Liver (tissue), 9 donors: ENCODE measurements around the gene CMTM7. TPM values are rescaled to one million over a fixed set of nuclear protein-coding genes. Genes with fewer than 3 reads are reported as not detected.

ENCODE experiments used
- DNase-seq: peaks from one replicate; pipeline ENCODE4 v3.0.0-alpha.2; 2017; ENCODE audit warnings: low spot score
- H3K27ac ChIP-seq, 2 donors: one replicate each; pipeline ENCODE4 v1.7.0; 2013; ENCODE audit warnings: inconsistent platforms in 2 of 2, low read length in 2 of 2, control low read depth in 1 of 2, low read depth in 1 of 2, mild to moderate bottlenecking in 1 of 2
- H3K27me3 ChIP-seq, 4 donors: one replicate each; pipeline versions ENCODE4 v1.6.1 to v1.7.0; 2013; ENCODE audit warnings: low read length in 3 of 4, inconsistent platforms in 1 of 4, mild to moderate bottlenecking in 1 of 4, moderate library complexity in 1 of 4; ENCODE audit not compliant: control insufficient read depth in 4 of 4, insufficient read depth in 4 of 4
- H3K36me3 ChIP-seq, 4 donors: one replicate each; pipeline versions ENCODE4 v1.6.1 to v1.7.0; 2013; ENCODE audit warnings: low read length in 3 of 4, mild to moderate bottlenecking in 3 of 4, low read depth in 1 of 4, moderate library complexity in 1 of 4; ENCODE audit not compliant: control insufficient read depth in 4 of 4, insufficient read depth in 3 of 4
- H3K4me1 ChIP-seq, 4 donors: one replicate each; pipeline versions ENCODE4 v1.6.1 to v1.7.0; 2013; ENCODE audit warnings: low read length in 3 of 4, mild to moderate bottlenecking in 3 of 4, moderate library complexity in 1 of 4; ENCODE audit not compliant: control insufficient read depth in 4 of 4, insufficient read depth in 4 of 4
- H3K4me3 ChIP-seq, 3 donors: one replicate each; pipeline versions ENCODE4 v1.6.1 to v1.7.0; 2013; ENCODE audit warnings: low read length in 3 of 3, control low read depth in 1 of 3, low read depth in 1 of 3, mild to moderate bottlenecking in 1 of 3
- H3K9ac ChIP-seq, 2 donors: one replicate each; pipeline ENCODE4 v1.7.0; 2013; ENCODE audit warnings: low read length in 2 of 2, mild to moderate bottlenecking in 2 of 2, moderate library complexity in 2 of 2, control low read depth in 1 of 2, low read depth in 1 of 2
- H3K9me3 ChIP-seq, 4 donors: one replicate each; pipeline versions ENCODE4 v1.6.1 to v1.7.0; 2013; ENCODE audit warnings: low read length in 3 of 4; ENCODE audit not compliant: control insufficient read depth in 4 of 4
- FOXA1 ChIP-seq: IDR thresholded peaks from 2 replicates; pipeline ENCODE4 v1.6.1; 2016; ENCODE audit warnings: antibody characterized with exemption
- FOXA2 ChIP-seq: IDR thresholded peaks from 2 replicates; pipeline ENCODE4 v1.6.1; 2016; ENCODE audit warnings: antibody characterized with exemption
- GABPA ChIP-seq, 2 donors: IDR thresholded peaks in 1 of 2; conservative IDR thresholded peaks in 1 of 2; 2 replicates each; pipeline ENCODE4 v1.6.1; 2016; ENCODE audit warnings: antibody characterized with exemption in 2 of 2, mild to moderate bottlenecking in 1 of 2, moderate library complexity in 1 of 2
- HNF4A ChIP-seq, 2 donors: conservative IDR thresholded peaks; 2 replicates each; pipeline ENCODE4 v1.6.1; 2016; ENCODE audit warnings: antibody characterized with exemption in 2 of 2, mild to moderate bottlenecking in 2 of 2
- NR2F2 ChIP-seq: IDR thresholded peaks from 2 replicates; pipeline ENCODE4 v1.6.1; 2016; ENCODE audit warnings: antibody characterized with exemption
- RXRA ChIP-seq, 2 donors: IDR thresholded peaks; 2 replicates each; pipeline ENCODE4 v1.6.1; 2017 to 2018; ENCODE audit warnings: antibody characterized with exemption in 2 of 2, mild to moderate bottlenecking in 1 of 2
- SP1 ChIP-seq: IDR thresholded peaks from 2 replicates; pipeline ENCODE4 v1.6.1; 2018; ENCODE audit warnings: antibody characterized with exemption, mild to moderate bottlenecking
- TAF1 ChIP-seq: conservative IDR thresholded peaks from 2 replicates; pipeline ENCODE4 v1.6.1; 2016; ENCODE audit warnings: antibody characterized with exemption, mild to moderate bottlenecking
- YY1 ChIP-seq: IDR thresholded peaks from 2 replicates; pipeline ENCODE4 v1.6.1; 2016; ENCODE audit warnings: antibody characterized with exemption, mild to moderate bottlenecking
- ZBTB33 ChIP-seq: IDR thresholded peaks from 2 replicates; pipeline ENCODE4 v1.6.1; 2016; ENCODE audit warnings: antibody characterized with exemption
- WGBS: extraction: QIAGEN DNeasy Blood & Tissue Kit; methylation state at CpG from one replicate; pipeline ENCODE4 v1.1.7; 2013; 5-methylcytosine and 5-hydroxymethylcytosine counted together
- polyA plus RNA-seq, 2 donors: library from polyadenylated mRNA; stranded (reverse) in 1 of 2; unstranded in 1 of 2; fragments of 200-250 nt in 1 of 2; fragments of >200 nt in 1 of 2; fragmentation: Nextera tagmentation in 1 of 2; extraction: Ambion mirVana in 1 of 2; gene quantifications; one replicate each; pipeline versions ENCODE4 v1.2.1 to v1.2.3, GENCODE V29; 2013 to 2015
- total RNA-seq, 2 donors: library from RNA; depleted of rRNA; stranded (reverse); fragments of >200 nt; gene quantifications; one replicate each; pipeline ENCODE4 v1.2.3, GENCODE V29; 2014
- TF ChIP-seq, protein P1 (sequence below): IDR thresholded peaks from 2 replicates; pipeline ENCODE4 v1.6.1; 2016; ENCODE audit warnings: antibody characterized with exemption
- TF ChIP-seq, protein P2 (sequence below): IDR thresholded peaks from 2 replicates; pipeline ENCODE4 v1.6.1; 2016; ENCODE audit warnings: antibody characterized with exemption
- donor health status: healthy.
- donor health status: healthy.
- donor health status: healthy.
- donor health status: healthy.
- donor health status: healthy.

The CMTM7 gene
- total and polyA plus RNA-seq, 4 donors = 3.6 to 20.3 (median 4.1) TPM

GRCh38 chr3:32419742-32420125 is 28.1 kb downstream of the CMTM7 start:
- H3K27ac ChIP-seq = peak overlapping the region; percentile 21 to 25
- no peaks in the 10 kb centered on the region for H3K27me3 ChIP-seq
- no peaks in the 10 kb centered on the region for H3K9me3 ChIP-seq
- no peak overlapping the region for H3K9ac ChIP-seq
- peaks cover 2 to 22% (median 9%) of the 10 kb centered on the region in 4 donors for H3K4me1 ChIP-seq
- WGBS = 84% methylated on average over 2 of the region's 2 CpGs
- H3K4me3 ChIP-seq = no peak overlapping the region
- TF ChIP-seq, protein P1, sequence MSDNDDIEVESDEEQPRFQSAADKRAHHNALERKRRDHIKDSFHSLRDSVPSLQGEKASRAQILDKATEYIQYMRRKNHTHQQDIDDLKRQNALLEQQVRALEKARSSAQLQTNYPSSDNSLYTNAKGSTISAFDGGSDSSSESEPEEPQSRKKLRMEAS = no peak
- no peak for TF ChIP-seq GABPA (IDR thresholded peaks at IDR 0.05 in 1 of 2, conservative IDR thresholded peaks at IDR 0.05 in 1 of 2)
- no peak for DNase-seq
- no peaks in the 10 kb centered on the region for H3K36me3 ChIP-seq

DNA sequence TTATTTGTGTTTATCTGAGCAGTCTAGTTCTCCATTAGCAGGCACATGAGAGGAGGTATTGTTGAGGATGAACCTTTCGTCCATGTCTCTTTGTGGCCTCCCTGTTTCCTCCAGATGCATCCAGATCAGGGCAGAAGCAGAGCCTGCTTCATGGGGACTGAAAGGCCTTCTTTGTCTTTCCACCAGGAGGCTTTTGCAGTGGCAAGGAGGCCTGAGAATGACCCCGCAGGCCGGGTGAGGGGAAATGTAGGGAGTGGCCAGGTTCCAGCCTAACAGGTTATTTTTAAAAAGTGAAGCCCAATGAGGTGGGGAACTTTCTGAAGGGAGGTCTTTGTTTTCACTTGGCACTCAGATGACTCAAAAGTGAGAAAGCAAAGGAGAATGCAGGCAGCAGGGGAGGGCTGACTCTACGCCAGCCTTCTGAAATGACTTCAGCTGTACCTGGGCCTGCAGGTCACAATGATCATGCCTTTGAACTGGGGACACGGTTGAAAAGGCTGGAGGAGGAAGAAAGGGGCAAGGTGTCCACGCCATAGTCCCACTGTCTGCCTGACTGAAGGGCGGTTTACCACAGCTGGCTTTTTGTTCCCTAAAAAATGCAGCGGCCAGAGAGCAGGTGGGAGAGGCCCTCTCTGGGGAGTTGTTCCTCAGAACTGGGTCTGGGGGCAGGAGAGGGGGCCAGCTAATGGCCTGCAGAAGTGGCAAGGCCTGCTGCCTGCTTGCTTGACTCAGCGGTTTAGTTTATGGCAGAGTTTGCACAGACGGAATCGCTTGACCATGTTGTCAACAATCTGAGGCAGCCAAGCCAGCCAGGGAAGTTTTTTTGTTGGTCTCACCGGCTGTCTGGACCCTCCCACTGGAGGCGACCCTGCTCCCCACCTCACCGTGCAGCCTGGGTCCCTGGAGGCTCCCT is 28.7 kb downstream of the CMTM7 start:
- 70% methylated on average over 14 of the region's 14 CpGs for WGBS
- Histone ChIP-seq H3K27me3 (no peaks in the 10 kb centered on the region), H3K9me3 (no peaks in the 10 kb centered on the region), H3K27ac (peak overlapping the region; percentile 21 to 42), H3K9ac (no peak overlapping the region), H3K4me1 (peaks cover 2 to 22% (median 9%) of the 10 kb centered on the region in 4 donors), H3K36me3 (no peaks in the 10 kb centered on the region), H3K4me3 (no peak overlapping the region)
- no peak for DNase-seq
- no peak for TF ChIP-seq ZBTB33
- TF ChIP-seq SP1 = peak; percentile 38

GRCh38 chr3:32421185-32421584 is 29.5 kb downstream of the CMTM7 start:
- no peak overlapping the region for H3K4me3 ChIP-seq
- no peaks in the 10 kb centered on the region for H3K9me3 ChIP-seq
- H3K27ac ChIP-seq = peak overlapping the region in 1 of 2 donors; percentile 42
- no peak for DNase-seq
- peaks cover 2 to 22% (median 9%) of the 10 kb centered on the region in 4 donors for H3K4me1 ChIP-seq
- TF ChIP-seq YY1 (no peak), FOXA2 (no peak), HNF4A (conservative IDR thresholded peaks at IDR 0.05) (no peak), NR2F2 (no peak), FOXA1 (no peak), TAF1 (no peak), RXRA (IDR thresholded peaks at IDR 0.05) (no peak)
- TF ChIP-seq, protein P2, sequence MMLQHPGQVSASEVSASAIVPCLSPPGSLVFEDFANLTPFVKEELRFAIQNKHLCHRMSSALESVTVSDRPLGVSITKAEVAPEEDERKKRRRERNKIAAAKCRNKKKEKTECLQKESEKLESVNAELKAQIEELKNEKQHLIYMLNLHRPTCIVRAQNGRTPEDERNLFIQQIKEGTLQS = no peak
- 87% methylated on average over 3 of the region's 3 CpGs for WGBS
- H3K9ac ChIP-seq = no peak overlapping the region
- H3K36me3 ChIP-seq = no peaks in the 10 kb centered on the region
- no peaks in the 10 kb centered on the region for H3K27me3 ChIP-seq
